Parathyroid adenoma (tissue), 2 donors: ENCODE measurements around the gene LSM7.

Experiments used
- H2AFZ ChIP-seq: fragments of 300-600 bp; sonication (generic); one replicate; pipeline ENCODE4 v1.7.0; 2017; ENCODE audit warnings: antibody characterized with exemption, mild to moderate bottlenecking
- H3K27ac ChIP-seq: fragments of 300-600 bp; sonication (generic); one replicate; pipeline ENCODE4 v1.7.0; 2017
- H3K27me3 ChIP-seq: fragments of 300-600 bp; sonication (generic); one replicate; pipeline ENCODE4 v1.7.0; 2017; ENCODE audit warnings: low read length; ENCODE audit not compliant: control insufficient read depth, insufficient read depth
- H3K36me3 ChIP-seq: fragments of 300-600 bp; sonication (generic); one replicate; pipeline ENCODE4 v1.7.0; 2017; ENCODE audit warnings: low read length; ENCODE audit not compliant: control insufficient read depth, insufficient read depth
- H3K4me1 ChIP-seq: fragments of 300-600 bp; sonication (generic); one replicate; pipeline ENCODE4 v1.7.0; 2017; ENCODE audit warnings: control low read depth
- H3K4me2 ChIP-seq: fragments of 300-600 bp; sonication (generic); one replicate; pipeline ENCODE4 v1.7.0; 2017; ENCODE audit warnings: low read length
- H3K4me3 ChIP-seq: fragments of 300-600 bp; sonication (generic); one replicate; pipeline ENCODE4 v1.7.0; 2017; ENCODE audit warnings: low read depth, low read length
- H3K79me2 ChIP-seq: fragments of 300-600 bp; sonication (generic); one replicate; pipeline ENCODE4 v1.7.0; 2017; ENCODE audit warnings: control low read depth
- H3K9ac ChIP-seq: fragments of 300-600 bp; sonication (generic); one replicate; pipeline ENCODE4 v1.7.0; 2017; ENCODE audit warnings: mild to moderate bottlenecking
- H3K9me3 ChIP-seq: fragments of 300-600 bp; sonication (generic); one replicate; pipeline ENCODE4 v1.7.0; 2017; ENCODE audit warnings: low read length; ENCODE audit not compliant: control insufficient read depth
- TF ChIP-seq, protein P1 (sequence below): fragments of 300-600 bp; sonication (generic); IDR thresholded peaks from one replicate; pipeline ENCODE4 v1.7.0; 2017; ENCODE audit warnings: antibody characterized with exemption, mild to moderate bottlenecking
- donor health status: primary hyperparathyroidism.

The LSM7 gene

DNA sequence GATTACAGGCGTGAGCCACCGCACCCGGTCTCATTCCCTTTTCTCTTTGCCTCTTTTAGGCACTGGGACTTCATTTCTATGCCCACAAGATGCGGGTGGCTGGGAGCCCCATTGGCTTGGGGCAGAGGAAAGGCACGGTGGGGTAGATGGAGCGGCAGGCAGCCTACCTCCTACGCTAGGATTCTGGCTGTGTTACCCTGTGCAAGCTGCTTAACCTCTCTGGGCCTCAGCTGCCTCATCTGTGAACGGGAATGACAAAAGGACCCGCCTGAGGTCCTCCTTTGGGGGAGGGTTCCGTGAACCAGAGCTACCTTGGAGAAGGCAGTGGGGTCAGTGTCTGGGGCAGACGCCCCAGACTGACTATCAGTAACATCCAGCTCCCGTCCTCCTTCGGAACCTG, 11.1 kb downstream of the LSM7 start:
- Histone ChIP-seq H3K4me3 (no peak overlapping the region), H3K27me3 (no peaks in the 10 kb centered on the region), H2AFZ (no peak overlapping the region), H3K36me3 (no peaks in the 10 kb centered on the region), H3K4me1 (no peaks in the 10 kb centered on the region), H3K79me2 (no peaks in the 10 kb centered on the region), H3K9ac (no peak overlapping the region), H3K4me2 (no peak overlapping the region), H3K9me3 (no peaks in the 10 kb centered on the region), H3K27ac (no peak overlapping the region)
- TF ChIP-seq, protein P1, sequence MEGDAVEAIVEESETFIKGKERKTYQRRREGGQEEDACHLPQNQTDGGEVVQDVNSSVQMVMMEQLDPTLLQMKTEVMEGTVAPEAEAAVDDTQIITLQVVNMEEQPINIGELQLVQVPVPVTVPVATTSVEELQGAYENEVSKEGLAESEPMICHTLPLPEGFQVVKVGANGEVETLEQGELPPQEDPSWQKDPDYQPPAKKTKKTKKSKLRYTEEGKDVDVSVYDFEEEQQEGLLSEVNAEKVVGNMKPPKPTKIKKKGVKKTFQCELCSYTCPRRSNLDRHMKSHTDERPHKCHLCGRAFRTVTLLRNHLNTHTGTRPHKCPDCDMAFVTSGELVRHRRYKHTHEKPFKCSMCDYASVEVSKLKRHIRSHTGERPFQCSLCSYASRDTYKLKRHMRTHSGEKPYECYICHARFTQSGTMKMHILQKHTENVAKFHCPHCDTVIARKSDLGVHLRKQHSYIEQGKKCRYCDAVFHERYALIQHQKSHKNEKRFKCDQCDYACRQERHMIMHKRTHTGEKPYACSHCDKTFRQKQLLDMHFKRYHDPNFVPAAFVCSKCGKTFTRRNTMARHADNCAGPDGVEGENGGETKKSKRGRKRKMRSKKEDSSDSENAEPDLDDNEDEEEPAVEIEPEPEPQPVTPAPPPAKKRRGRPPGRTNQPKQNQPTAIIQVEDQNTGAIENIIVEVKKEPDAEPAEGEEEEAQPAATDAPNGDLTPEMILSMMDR = no peak

DNA sequence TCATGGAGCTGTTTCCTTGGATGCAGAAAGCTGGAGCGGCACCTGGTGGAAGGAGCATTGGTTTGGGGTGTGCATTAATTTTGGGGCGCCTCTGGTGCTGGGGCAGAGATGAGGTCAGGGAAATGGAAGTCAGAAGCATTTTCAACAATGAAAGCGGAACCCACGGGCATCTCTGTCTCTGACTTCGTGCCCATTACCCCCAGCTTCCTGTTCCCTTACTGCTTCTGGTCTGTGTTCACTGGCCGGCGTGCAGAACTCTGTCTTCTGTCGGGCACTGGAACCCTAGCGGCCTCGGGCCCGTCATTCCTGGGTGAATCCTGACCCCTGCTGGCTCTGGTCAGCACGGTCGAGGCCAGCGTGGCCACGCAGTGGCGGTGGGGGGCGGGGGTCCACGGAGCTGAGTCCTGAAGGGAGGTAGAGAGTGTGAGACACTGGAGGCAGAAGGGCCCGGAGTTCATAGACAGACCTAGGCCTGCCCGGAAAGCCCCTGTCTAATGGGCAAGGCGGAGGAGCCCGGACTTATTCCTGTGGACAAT, 12.5 kb downstream of the LSM7 start:
- TF ChIP-seq, protein P1 = peak; percentile 64
- Histone ChIP-seq H3K4me3 (no peak overlapping the region), H3K27ac (no peak overlapping the region), H3K27me3 (no peaks in the 10 kb centered on the region), H2AFZ (no peak overlapping the region), H3K4me1 (no peaks in the 10 kb centered on the region), H3K79me2 (no peaks in the 10 kb centered on the region), H3K9ac (no peak overlapping the region), H3K9me3 (no peaks in the 10 kb centered on the region), H3K36me3 (no peaks in the 10 kb centered on the region), H3K4me2 (no peak overlapping the region)

DNA sequence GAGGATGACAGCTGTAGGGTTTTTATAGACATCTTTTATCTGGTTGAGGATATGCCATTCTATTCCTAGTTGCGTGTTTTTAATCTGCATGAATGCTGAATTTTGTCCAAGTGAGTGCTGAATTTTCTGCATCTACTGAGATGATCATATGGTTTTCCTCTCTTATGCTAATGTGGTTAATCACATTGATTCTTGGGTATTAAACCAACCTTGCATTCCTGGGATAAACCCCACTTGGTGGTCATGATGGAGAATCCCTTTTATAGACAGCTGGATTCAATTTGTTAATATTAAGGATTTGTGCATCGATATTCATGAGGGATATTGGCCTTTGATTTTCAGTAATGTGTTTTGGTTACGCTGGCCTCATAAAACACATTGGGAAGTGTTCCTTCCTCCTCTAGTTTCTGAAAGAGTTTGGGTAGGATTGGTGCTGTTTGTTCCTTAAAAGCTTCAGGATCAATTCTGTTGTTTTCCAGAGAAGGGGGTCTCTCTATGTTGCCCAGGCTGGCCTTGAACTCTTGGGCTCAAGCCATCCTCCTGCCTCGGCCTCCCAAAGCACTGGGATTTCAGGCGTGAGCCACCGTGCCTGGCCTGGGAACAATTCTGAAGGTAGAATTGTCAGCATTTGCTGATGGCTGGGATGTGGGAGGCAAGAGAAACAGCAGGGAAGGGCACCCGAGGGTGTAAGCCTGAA, 13.1 kb downstream of the LSM7 start:
- Histone ChIP-seq H3K36me3 (no peaks in the 10 kb centered on the region), H3K9ac (no peak overlapping the region), H3K4me1 (no peaks in the 10 kb centered on the region), H3K4me2 (no peak overlapping the region), H2AFZ (no peak overlapping the region), H3K79me2 (no peaks in the 10 kb centered on the region), H3K27ac (no peak overlapping the region), H3K9me3 (no peaks in the 10 kb centered on the region), H3K27me3 (no peaks in the 10 kb centered on the region), H3K4me3 (no peak overlapping the region)
- TF ChIP-seq, protein P1 = no peak

DNA sequence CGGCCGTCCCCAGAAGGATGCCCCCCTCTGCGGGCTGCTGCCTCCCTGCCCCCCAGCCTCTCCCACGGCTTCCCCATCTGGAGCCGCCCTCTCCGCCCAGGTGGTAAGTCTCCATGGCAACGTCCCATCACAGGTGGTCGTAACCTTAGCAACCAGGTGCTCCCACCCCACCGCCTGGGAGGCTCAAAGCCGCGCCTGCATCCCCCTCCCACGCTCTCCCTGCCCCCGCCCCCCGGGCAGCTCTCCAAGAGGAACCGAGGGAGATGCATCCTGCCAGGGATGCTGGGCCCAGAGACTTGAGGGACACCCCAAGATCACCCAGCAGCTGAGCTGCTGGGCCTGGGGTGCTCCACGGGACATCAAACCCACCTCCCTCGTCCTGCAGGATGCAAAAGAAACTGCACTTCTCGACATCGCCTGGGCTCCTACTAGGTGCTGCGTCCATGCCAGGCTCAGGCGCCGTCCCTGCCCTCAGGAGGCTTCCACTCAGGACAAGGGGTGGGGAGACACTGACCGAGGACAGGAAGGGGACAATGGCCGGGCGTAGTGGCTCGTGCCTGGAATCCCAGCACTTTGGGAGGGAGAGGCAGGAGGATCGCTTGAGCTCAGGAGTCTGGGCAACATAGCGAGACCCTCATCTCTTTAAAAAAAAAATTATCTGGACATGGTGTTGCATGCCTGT, 15.4 kb downstream of the LSM7 start:
- Histone ChIP-seq H3K4me3 (no peak overlapping the region), H3K9me3 (no peaks in the 10 kb centered on the region), H3K36me3 (no peaks in the 10 kb centered on the region), H3K27ac (no peak overlapping the region), H2AFZ (no peak overlapping the region), H3K79me2 (no peaks in the 10 kb centered on the region), H3K4me2 (no peak overlapping the region), H3K4me1 (no peaks in the 10 kb centered on the region), H3K27me3 (no peaks in the 10 kb centered on the region), H3K9ac (no peak overlapping the region)
- TF ChIP-seq, protein P1 = no peak
